GM12878 (cell line): ENCODE results near the gene SLC25A44. TPM values are rescaled to one million over a fixed set of nuclear protein-coding genes. Genes with fewer than 3 reads are reported as not detected.
A peak's percentile ranks its signal among the peaks of the same experiment; 100 is the strongest.

Experiments
- ATAC-seq: fragments of 200-7000 bp; cut with Tn5 transposase; 3 replicates; pipeline ENCODE4 v1.9.1; 2020; ENCODE audit warnings: mild to moderate bottlenecking, moderate library complexity
- BruUV-seq: library from RNA; stranded (reverse); fragments of 400-500 nt; replicated peaks from 2 replicates; lab custom pipeline; 2021; lab: Mats Ljungman, UMichigan
- CTCF ChIA-PET: fragments of 300-600 bp; sonication (Branson Sonifier 250); formaldehyde crosslinking; extraction: SDS; loops from one replicate; lab custom pipeline; 2021; ENCODE audit warnings: inconsistent platforms; lab: Yijun Ruan, JAX
- POLR2A ChIA-PET: fragments of 350-600 bp; formaldehyde crosslinking; extraction: SDS; loops from one replicate; lab custom pipeline; 2021; ENCODE audit warnings: inconsistent platforms; lab: Charles Lee
- RAD21 ChIA-PET: fragments of 300-600 bp; sonication (Branson Sonifier 250); formaldehyde crosslinking; loops from one replicate; lab custom pipeline; 2023; ENCODE audit warnings: antibody characterized with exemption; ENCODE audit not compliant: unreplicated experiment; lab: Charles Lee
- SMC1A ChIA-PET: fragments of 300-600 bp; sonication (Branson Sonifier 250); formaldehyde crosslinking; loops from one replicate; lab custom pipeline; 2023; ENCODE audit not compliant: unreplicated experiment, uncharacterized antibody; lab: Charles Lee
- DNase-seq: peaks from one replicate; pipeline ENCODE4 v3.0.0-alpha.2; 2011; ENCODE audit warnings: low read depth, low spot score
- FAIRE-seq: peaks from 3 replicates; lab custom pipeline; 2011; peaks lifted over from hg19 to GRCh38; lab: Jason Lieb, UNC
- H2AFZ ChIP-seq: 2 replicates; pipeline ENCODE4 v1.6.0; 2011; ENCODE audit warnings: low read depth, low read length, control low read depth; ENCODE audit not compliant: control insufficient read depth
- H3K27ac ChIP-seq: 2 replicates; pipeline ENCODE4 v1.5.1; 2011; ENCODE audit warnings: control low read depth; ENCODE audit not compliant: control insufficient read depth, insufficient read depth
- H3K27me3 ChIP-seq, 2 experiments: replicated peaks in 1 of 2; 2 replicates each; pipeline versions ENCODE4 v1.6.0 to v1.6.1; 2011; ENCODE audit warnings: low read length in 1 of 2; ENCODE audit not compliant: control insufficient read depth in 2 of 2, insufficient read depth in 2 of 2
- H3K36me3 ChIP-seq, 2 experiments: 2 replicates each; pipeline ENCODE4 v1.5.1; 2011; ENCODE audit warnings: low read length in 1 of 2; ENCODE audit not compliant: control insufficient read depth in 2 of 2, insufficient read depth in 2 of 2
- H3K4me1 ChIP-seq: 2 replicates; pipeline ENCODE4 v1.6.1; 2011; ENCODE audit warnings: mild to moderate bottlenecking, low read length, moderate library complexity, mixed read lengths; ENCODE audit not compliant: control insufficient read depth, insufficient read depth
- H3K4me2 ChIP-seq: 2 replicates; pipeline ENCODE4 v1.6.0; 2011; ENCODE audit warnings: control low read depth; ENCODE audit not compliant: control insufficient read depth, insufficient read depth
- H3K4me3 ChIP-seq: fragments of 200-600 bp; sonication (generic); 2 replicates; pipeline ENCODE4 v1.5.1; 2016
- H3K79me2 ChIP-seq: 2 replicates; pipeline ENCODE4 v1.6.0; 2011; ENCODE audit warnings: low read length; ENCODE audit not compliant: control insufficient read depth, insufficient read depth
- H3K9ac ChIP-seq: 2 replicates; pipeline ENCODE4 v1.8.0; 2011; ENCODE audit warnings: low read length, control low read depth, mixed read lengths; ENCODE audit not compliant: control insufficient read depth, insufficient read depth
- H3K9me3 ChIP-seq: replicated peaks from 3 replicates; pipeline ENCODE4 v1.5.1; 2011; ENCODE audit warnings: mild to moderate bottlenecking, low read length; ENCODE audit not compliant: control insufficient read depth, insufficient read depth
- H4K20me1 ChIP-seq: 2 replicates; pipeline ENCODE4 v1.6.0; 2011; ENCODE audit not compliant: control insufficient read depth, insufficient read depth
- ASH2L ChIP-seq: fragments of 300-600, 200-600 bp; sonication (generic); IDR thresholded peaks from 2 replicates; pipeline ENCODE4 v1.6.1; 2017; ENCODE audit warnings: low read depth, mild to moderate bottlenecking, borderline replicate concordance
- NFYB ChIP-seq: IDR thresholded peaks from 2 replicates; pipeline ENCODE4 v1.6.1; 2011; ENCODE audit warnings: low read depth, mild to moderate bottlenecking, low read length, improper control_type of control experiment, moderate library complexity; ENCODE audit not compliant: insufficient read depth
- SIN3A ChIP-seq: IDR thresholded peaks from 2 replicates; pipeline ENCODE4 v1.6.1; 2012; ENCODE audit warnings: low read depth, low read length, improper control_type of control experiment
- TCF12 ChIP-seq: IDR thresholded peaks from 2 replicates; pipeline ENCODE4 v1.6.1; 2011; ENCODE audit warnings: low read depth, mild to moderate bottlenecking, low read length
- ZNF274 ChIP-seq: IDR thresholded peaks from one replicate; pipeline ENCODE4 v1.8.0; 2011; ENCODE audit not compliant: insufficient read length, insufficient read depth
- WGBS: methylation state at CpG from one replicate; pipeline ENCODE4 v1.1.6; 2016; ENCODE audit warnings: low lambda C conversion rate; ENCODE audit not compliant: insufficient replicate concordance, insufficient coverage; ENCODE audit errors: missing lambda C conversion rate; 5-methylcytosine and 5-hydroxymethylcytosine counted together
- in situ Hi-C: fragments of 300-500 bp; cut with MboI; formaldehyde crosslinking; loops from 9 replicates; pipeline ENCODE4 v1.14.3; 2018; ENCODE audit warnings: mixed read lengths
- intact Hi-C: fragments of 100-400 bp; cut with micrococcal nuclease; formaldehyde crosslinking; loops from one replicate; pipeline ENCODE4 v1.14.2; 2022; ENCODE audit not compliant: unreplicated experiment
- polyA plus RNA-seq, 11 experiments: library from polyadenylated mRNA; depleted of rRNA in 4 of 11; unstranded in 6 of 11; stranded (reverse) in 5 of 11; fragments of >200 nt; fragmentation: Nextera tagmentation in 4 of 11; fragmentation: Illumina TruSeq in 1 of 11; extraction: Ambion mirVana in 4 of 11; extraction: Trizol in 1 of 11; gene quantifications; 1 replicate in 1 of 11; 2 replicates in 10 of 11; pipeline versions ENCODE4 v1.2.1 to v1.2.3, GENCODE V29; 2011 to 2016; ENCODE audit warnings: inconsistent platforms in 2 of 11, missing spikeins in 2 of 11, low read depth in 1 of 11
- total RNA-seq, 4 experiments: library from RNA; depleted of rRNA in 3 of 4; stranded (reverse); fragments of >200 nt in 3 of 4; fragmentation: Illumina TruSeq in 1 of 4; extraction: Trizol in 1 of 4; gene quantifications; 2 replicates each; pipeline versions ENCODE4 v1.2.1 to v1.2.3, GENCODE V29; 2013 to 2021
- TF ChIP-seq, protein P1 (sequence below): IDR thresholded peaks from 2 replicates; pipeline ENCODE4 v1.6.1; 2012; ENCODE audit warnings: low read depth, low read length, improper control_type of control experiment
- TF ChIP-seq, protein P2 (sequence below): fragments of 450-650 bp; IDR thresholded peaks from 2 replicates; pipeline ENCODE4 v1.6.1; 2017; ENCODE audit warnings: mild to moderate bottlenecking
- TF ChIP-seq, protein P3 (sequence below): fragments of 450-650 bp; formaldehyde crosslinking; IDR thresholded peaks from 2 replicates; pipeline ENCODE4 v1.4.0; 2022; ENCODE audit warnings: mild to moderate bottlenecking, moderate library complexity
- TF ChIP-seq, protein P4 (sequence below): IDR thresholded peaks from 2 replicates; pipeline ENCODE4 v1.6.1; 2011; ENCODE audit warnings: borderline replicate concordance, low read depth, mild to moderate bottlenecking, moderate library complexity, low read length; ENCODE audit not compliant: insufficient read depth, poor library complexity, severe bottlenecking

The SLC25A44 gene
- total and polyA plus RNA-seq, 10 of the 15 experiments (the other 5 are each of a cell fraction or from before 2014, with no cell fraction given) = 7.1 to 43.3 (median 30.4) TPM

DNA sequence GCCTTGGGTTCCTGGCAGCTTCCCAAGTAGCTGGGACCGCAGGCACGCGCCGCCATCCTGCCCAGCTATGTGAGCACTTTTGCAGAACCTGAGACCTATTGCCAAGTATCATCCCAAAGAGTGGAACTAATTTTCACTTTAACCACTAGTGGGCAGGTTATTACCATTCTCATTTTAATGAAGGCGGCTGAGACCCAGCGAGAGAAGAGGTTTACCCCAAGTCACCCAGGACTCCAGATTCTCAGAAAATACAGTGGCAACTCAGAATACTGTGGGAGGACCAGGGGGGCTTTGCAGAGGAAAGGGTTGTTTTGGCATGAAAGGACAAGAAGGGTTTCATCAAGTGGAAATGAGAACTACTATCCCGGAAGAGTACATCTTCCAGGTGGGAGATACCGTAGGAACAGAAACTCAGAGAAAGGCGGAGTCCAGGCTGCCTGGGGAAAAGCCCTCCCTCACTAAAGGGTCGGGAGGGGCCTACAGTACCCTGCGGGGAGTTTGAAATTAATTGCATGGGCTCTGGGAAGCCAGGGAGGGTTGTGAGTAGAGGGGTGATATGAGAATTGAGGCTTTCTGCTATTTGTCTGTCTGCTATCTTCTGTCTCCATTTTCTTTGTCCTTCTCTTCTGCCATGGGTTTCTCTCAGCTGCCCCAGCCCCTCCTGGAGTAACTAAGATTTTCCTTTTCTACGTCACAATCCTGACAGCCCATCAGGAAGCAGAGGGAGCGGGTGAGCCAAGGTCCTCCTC is 47.7 kb upstream of the SLC25A44 start (continued):
- TF ChIP-seq, protein P1, sequence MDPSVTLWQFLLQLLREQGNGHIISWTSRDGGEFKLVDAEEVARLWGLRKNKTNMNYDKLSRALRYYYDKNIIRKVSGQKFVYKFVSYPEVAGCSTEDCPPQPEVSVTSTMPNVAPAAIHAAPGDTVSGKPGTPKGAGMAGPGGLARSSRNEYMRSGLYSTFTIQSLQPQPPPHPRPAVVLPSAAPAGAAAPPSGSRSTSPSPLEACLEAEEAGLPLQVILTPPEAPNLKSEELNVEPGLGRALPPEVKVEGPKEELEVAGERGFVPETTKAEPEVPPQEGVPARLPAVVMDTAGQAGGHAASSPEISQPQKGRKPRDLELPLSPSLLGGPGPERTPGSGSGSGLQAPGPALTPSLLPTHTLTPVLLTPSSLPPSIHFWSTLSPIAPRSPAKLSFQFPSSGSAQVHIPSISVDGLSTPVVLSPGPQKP = no peak
- TF ChIP-seq, protein P2, sequence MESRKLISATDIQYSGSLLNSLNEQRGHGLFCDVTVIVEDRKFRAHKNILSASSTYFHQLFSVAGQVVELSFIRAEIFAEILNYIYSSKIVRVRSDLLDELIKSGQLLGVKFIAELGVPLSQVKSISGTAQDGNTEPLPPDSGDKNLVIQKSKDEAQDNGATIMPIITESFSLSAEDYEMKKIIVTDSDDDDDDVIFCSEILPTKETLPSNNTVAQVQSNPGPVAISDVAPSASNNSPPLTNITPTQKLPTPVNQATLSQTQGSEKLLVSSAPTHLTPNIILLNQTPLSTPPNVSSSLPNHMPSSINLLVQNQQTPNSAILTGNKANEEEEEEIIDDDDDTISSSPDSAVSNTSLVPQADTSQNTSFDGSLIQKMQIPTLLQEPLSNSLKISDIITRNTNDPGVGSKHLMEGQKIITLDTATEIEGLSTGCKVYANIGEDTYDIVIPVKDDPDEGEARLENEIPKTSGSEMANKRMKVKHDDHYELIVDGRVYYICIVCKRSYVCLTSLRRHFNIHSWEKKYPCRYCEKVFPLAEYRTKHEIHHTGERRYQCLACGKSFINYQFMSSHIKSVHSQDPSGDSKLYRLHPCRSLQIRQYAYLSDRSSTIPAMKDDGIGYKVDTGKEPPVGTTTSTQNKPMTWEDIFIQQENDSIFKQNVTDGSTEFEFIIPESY = no peak
- TF ChIP-seq SIN3A = no peak

DNA sequence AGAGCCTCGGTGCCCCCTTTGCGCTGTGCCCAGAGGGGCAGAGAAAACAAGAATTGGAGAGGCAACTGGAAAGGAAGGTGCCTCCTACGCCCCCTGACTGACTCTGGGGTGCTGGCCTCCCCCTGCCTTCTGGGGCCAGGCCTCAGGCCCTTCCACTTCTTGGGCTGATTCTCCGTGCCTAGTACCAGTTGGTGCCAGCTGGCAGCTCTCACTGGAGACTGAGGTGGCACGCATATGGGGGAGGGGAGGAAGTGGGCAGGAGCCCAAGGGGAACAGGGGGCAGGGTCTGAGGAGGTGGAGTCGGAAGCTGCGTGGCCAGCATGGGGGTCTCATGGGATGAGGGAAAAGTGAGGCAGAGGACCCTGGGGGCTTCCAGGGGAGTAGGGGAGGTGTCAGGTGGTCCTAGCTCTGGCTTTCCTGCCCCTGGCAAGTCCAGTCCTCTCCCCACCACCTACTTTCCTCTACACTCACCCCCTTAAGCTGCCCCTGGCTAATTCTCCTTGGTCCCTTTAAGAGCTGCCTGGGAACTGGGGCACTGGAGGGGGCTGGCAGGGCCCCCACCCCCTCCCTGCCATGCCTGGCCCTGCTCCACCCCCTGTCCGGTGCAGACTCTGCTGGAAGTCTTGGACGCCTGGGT is 47.0 kb upstream of the SLC25A44 start:
- no TSS peak for BruUV-seq
- Histone ChIP-seq H3K4me3 (peak overlapping the region; percentile 30), H3K27ac (peak overlapping the region; percentile 67), H3K4me1 (peaks cover 53% of the 10 kb centered on the region), H2AFZ (peak overlapping the region; percentile 85), H3K27me3 (no peaks in the 10 kb centered on the region), H4K20me1 (no peaks in the 10 kb centered on the region), H3K9me3 (no peaks in the 10 kb centered on the region), H3K4me2 (peak overlapping the region; percentile 89), H3K36me3 (no peaks in the 10 kb centered on the region), H3K79me2 (no peaks in the 10 kb centered on the region), H3K9ac (peak overlapping the region; percentile 66)
- POLR2A ChIA-PET = interaction anchor here (0.5 to 11.7 kb wide), 7 partner anchors 13 to 78 kb away, joined by 3 to 158 read pairs (median 10); partner anchors contain the start of genes PMF1 and SLC25A44
- 38% methylated on average over 7 of the region's 9 CpGs for WGBS
- FAIRE-seq (no peak), DNase-seq (no peak), ATAC-seq (no peak)
- SMC1A ChIA-PET = interaction anchor here (0.9 to 22.3 kb wide), 20 partner anchors 10 to 209 kb away, joined by 3 to 411 read pairs (median 6); partner anchors contain the start of genes PMF1, SLC25A44 and SMG5
- in situ Hi-C loops (loop anchor here (5.0 kb wide), 1 partner anchor 75 kb away; no protein-coding TSS in a partner anchor), intact Hi-C loops (loop anchor here (1.0 to 5.0 kb wide), 2 partner anchors 78 to 170 kb away; no protein-coding TSS in a partner anchor)
- RAD21 ChIA-PET = interaction anchor here (0.6 to 17.9 kb wide), 15 partner anchors 9 to 299 kb away, joined by 3 to 361 read pairs (median 5); partner anchors contain the start of genes PMF1 and SMG5
- CTCF ChIA-PET = interaction anchor here (0.6 to 16.8 kb wide), 18 partner anchors 10 to 299 kb away, joined by 3 to 502 read pairs (median 7); partner anchors contain the start of genes LMNA, SLC25A44 and SMG5
- TF ChIP-seq ZNF274 (no peak), TCF12 (0 out of 2 replicates have a peak, but pooled peaks have one; percentile 35), NFYB (no peak), ASH2L (no peak)
- TF ChIP-seq, protein P3, sequence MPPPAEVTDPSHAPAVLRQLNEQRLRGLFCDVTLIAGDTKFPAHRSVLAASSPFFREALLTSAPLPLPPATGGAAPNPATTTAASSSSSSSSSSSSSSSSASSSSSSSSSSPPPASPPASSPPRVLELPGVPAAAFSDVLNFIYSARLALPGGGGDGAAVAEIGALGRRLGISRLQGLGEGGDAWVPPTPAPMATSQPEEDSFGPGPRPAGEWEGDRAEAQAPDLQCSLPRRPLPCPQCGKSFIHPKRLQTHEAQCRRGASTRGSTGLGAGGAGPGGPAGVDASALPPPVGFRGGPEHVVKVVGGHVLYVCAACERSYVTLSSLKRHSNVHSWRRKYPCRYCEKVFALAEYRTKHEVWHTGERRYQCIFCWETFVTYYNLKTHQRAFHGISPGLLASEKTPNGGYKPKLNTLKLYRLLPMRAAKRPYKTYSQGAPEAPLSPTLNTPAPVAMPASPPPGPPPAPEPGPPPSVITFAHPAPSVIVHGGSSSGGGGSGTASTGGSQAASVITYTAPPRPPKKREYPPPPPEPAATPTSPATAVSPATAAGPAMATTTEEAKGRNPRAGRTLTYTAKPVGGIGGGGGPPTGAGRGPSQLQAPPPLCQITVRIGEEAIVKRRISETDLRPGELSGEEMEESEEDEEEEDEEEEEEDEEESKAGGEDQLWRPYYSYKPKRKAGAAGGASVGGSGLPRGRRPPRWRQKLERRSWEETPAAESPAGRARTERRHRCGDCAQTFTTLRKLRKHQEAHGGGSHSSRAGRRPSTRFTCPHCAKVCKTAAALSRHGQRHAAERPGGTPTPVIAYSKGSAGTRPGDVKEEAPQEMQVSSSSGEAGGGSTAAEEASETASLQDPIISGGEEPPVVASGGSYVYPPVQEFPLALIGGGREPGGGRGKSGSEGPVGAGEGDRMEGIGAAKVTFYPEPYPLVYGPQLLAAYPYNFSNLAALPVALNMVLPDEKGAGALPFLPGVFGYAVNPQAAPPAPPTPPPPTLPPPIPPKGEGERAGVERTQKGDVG (CRISPR knock-in tag) = no peak
- TF ChIP-seq, protein P4, sequence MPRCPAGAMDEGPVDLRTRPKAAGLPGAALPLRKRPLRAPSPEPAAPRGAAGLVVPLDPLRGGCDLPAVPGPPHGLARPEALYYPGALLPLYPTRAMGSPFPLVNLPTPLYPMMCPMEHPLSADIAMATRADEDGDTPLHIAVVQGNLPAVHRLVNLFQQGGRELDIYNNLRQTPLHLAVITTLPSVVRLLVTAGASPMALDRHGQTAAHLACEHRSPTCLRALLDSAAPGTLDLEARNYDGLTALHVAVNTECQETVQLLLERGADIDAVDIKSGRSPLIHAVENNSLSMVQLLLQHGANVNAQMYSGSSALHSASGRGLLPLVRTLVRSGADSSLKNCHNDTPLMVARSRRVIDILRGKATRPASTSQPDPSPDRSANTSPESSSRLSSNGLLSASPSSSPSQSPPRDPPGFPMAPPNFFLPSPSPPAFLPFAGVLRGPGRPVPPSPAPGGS = no peak
